GM18873 (cell line): Measurements from ENCODE around the gene AOC1.

ENCODE experiments used
- ATAC-seq: cut with Tn5 transposase; IDR thresholded peaks from one replicate; pipeline ENCODE4 v1.9.1; 2021; ENCODE audit warnings: mild to moderate bottlenecking, moderate library complexity, moderate number of reproducible peaks; ENCODE audit not compliant: unreplicated experiment, low FRiP score

The AOC1 gene

GRCh38 chr7:150856303-150857275, 4.3 kb downstream of the AOC1 start:
- ATAC-seq, result no peak

- ATAC-seq, result no peak
These were observed 5.1 kb downstream of the AOC1 start for GRCh38 chr7:150857276-150858055.

GRCh38 chr7:150858236-150859197, 6.2 kb downstream of the AOC1 start:
- no peak for ATAC-seq

- ATAC-seq, result no peak
These were observed 8.1 kb downstream of the AOC1 start for GRCh38 chr7:150860291-150860977.

GRCh38 chr7:150860978-150861295, 8.6 kb downstream of the AOC1 start:
- no peak for ATAC-seq

GRCh38 chr7:150862356-150862755, 10.0 kb downstream of the AOC1 start:
- no peak for ATAC-seq

- ATAC-seq, result no peak
These were observed 11.6 kb downstream of the AOC1 start for GRCh38 chr7:150863946-150864345.

GRCh38 chr7:150866932-150867564, 14.7 kb downstream of the AOC1 start:
- ATAC-seq, result no peak

GRCh38 chr7:150867605-150868004, 15.3 kb downstream of the AOC1 start:
- ATAC-seq, result no peak

GRCh38 chr7:150869467-150869866, 17.1 kb downstream of the AOC1 start:
- no peak for ATAC-seq

- no peak for ATAC-seq
These were observed 19.3 kb downstream of the AOC1 start for GRCh38 chr7:150871601-150872000.

- no peak for ATAC-seq
These were observed 22.3 kb downstream of the AOC1 start for GRCh38 chr7:150874401-150875198.

- ATAC-seq, result no peak
These were observed 23.5 kb downstream of the AOC1 start for GRCh38 chr7:150875791-150876190.

GRCh38 chr7:150876817-150877526, 24.7 kb downstream of the AOC1 start:
- ATAC-seq, result no peak

GRCh38 chr7:150877536-150877935, 25.2 kb downstream of the AOC1 start:
- no peak for ATAC-seq

GRCh38 chr7:150879345-150879744, 27.0 kb downstream of the AOC1 start:
- no peak for ATAC-seq

GRCh38 chr7:150881189-150881588, 28.9 kb downstream of the AOC1 start:
- no peak for ATAC-seq
